HL-60 (cell line): Measurements from ENCODE around the gene SH3D19.

ENCODE experiments used
- CTCF ChIP-seq: IDR thresholded peaks from one replicate; pipeline ENCODE4 v1.5.1; 2011; ENCODE audit warnings: low read length, control low read depth, inconsistent platforms; ENCODE audit not compliant: insufficient read depth
- GABPA ChIP-seq: IDR thresholded peaks from 2 replicates; pipeline ENCODE4 v1.6.1; 2012; ENCODE audit warnings: low read depth

GRCh38 chr4:151248519-151248918 lies 76.9 kb downstream of the SH3D19 start:
- TF ChIP-seq GABPA (no peak), CTCF (no peak)
